ENCODE data around the gene STX11. TPM values are rescaled to one million over a fixed set of nuclear protein-coding genes. Genes with fewer than 3 reads are reported as not detected.

The STX11 gene
- polyA plus RNA-seq, 2 of the 4 experiments (the other 2 are of a cell fraction): 0.36 to 0.78 TPM

GRCh38 chr6:144156991-144157390 lies 6.7 kb downstream of the STX11 start:
- CTCF ChIA-PET: no interaction called here
- ATAC-seq (no peak), DNase-seq (ENCODE audit: low read depth in 1 of 2, low spot score in 1 of 2) (no peak), FAIRE-seq (no peak)
- Histone ChIP-seq H3K4me1 (peaks cover 19% of the 10 kb centered on the region), H3K9me3 (no peaks in the 10 kb centered on the region), H3K27ac (no peak overlapping the region), H3K4me2 (no peak overlapping the region), H3K4me3 (no peak overlapping the region)
- TF ChIP-seq FOSL2 (IDR thresholded peaks at IDR 0.05) (no peak), FOSL2 (CRISPR knock-in tag; IDR thresholded peaks at IDR 0.05) (no peak), CTCF (IDR thresholded peaks at IDR 0.05) (no peak), BCL3 (IDR thresholded peaks at IDR 0.05) (no peak), CBX2 (IDR thresholded peaks at IDR 0.05; ENCODE audit: borderline replicate concordance, low read depth) (no peak), USF2 (IDR thresholded peaks at IDR 0.05) (no peak), ATOH8 (CRISPR knock-in tag; IDR thresholded peaks at IDR 0.05; ENCODE audit: low read depth) (no peak), E2F6 (IDR thresholded peaks at IDR 0.05; ENCODE audit: borderline replicate concordance, low read depth) (no peak), JUNB (IDR thresholded peaks at IDR 0.05) (no peak), GATA3 (IDR thresholded peaks at IDR 0.05; ENCODE audit: borderline replicate concordance) (no peak), BHLHE40 (IDR thresholded peaks at IDR 0.05; ENCODE audit: low read depth, low read length) (no peak), EHF (CRISPR knock-in tag; IDR thresholded peaks at IDR 0.05) (no peak), TP53 (CRISPR knock-in tag; IDR thresholded peaks at IDR 0.05) (no peak), POLR2AphosphoS2 (conservative IDR thresholded peaks at IDR 0.05; ENCODE audit: low read length) (no peak), ESRRA (IDR thresholded peaks at IDR 0.05; ENCODE audit: borderline replicate concordance, low read length) (no peak), FOXS1 (CRISPR knock-in tag; IDR thresholded peaks at IDR 0.05) (no peak), JUN (IDR thresholded peaks at IDR 0.05) (no peak), RARB (CRISPR knock-in tag; IDR thresholded peaks at IDR 0.05) (no peak), RCOR1 (IDR thresholded peaks at IDR 0.05; ENCODE audit: low read depth, low read length) (no peak), HOXB13 (CRISPR knock-in tag; IDR thresholded peaks at IDR 0.05; ENCODE audit: low read depth) (no peak)
- WGBS (ENCODE audit: missing lambda C conversion rate): 83% methylated on average over 3 of the region's 3 CpGs
- POLR2A ChIA-PET: no interaction called here

GRCh38 chr6:144158133-144158532 lies 7.8 kb downstream of the STX11 start:
- POLR2A ChIA-PET: no interaction called here
- ATAC-seq: peak; percentile 13 to 82; a peak in 4 of 6 replicates
- WGBS (ENCODE audit: missing lambda C conversion rate): 56% methylated on average over 3 of the region's 3 CpGs

More at GRCh38 chr6:144158133-144158532, 7.8 kb downstream of the STX11 start:
- H3K9me3 ChIP-seq: no peaks in the 10 kb centered on the region
- peak in 1 of 2 experiments; percentile 21 for DNase-seq (ENCODE audit: low read depth in 1 of 2, low spot score in 1 of 2)
- H3K27ac ChIP-seq: peak overlapping the region in 1 of 2 experiments; percentile 34; a peak in 1 of 6 replicates
- no peak overlapping the region for H3K4me3 ChIP-seq
- H3K4me1 ChIP-seq: peaks cover 19% of the 10 kb centered on the region
- CTCF ChIA-PET: interaction anchor here (1.2 kb wide), 1 partner anchor 59 kb away, joined by 3 read pairs; no protein-coding TSS in a partner anchor
- TF ChIP-seq EHF (CRISPR knock-in tag; IDR thresholded peaks at IDR 0.05) (no peak), RNF2 (IDR thresholded peaks at IDR 0.05; ENCODE audit: borderline replicate concordance, low read depth) (no peak), SMC3 (IDR thresholded peaks at IDR 0.05) (no peak), CBX8 (IDR thresholded peaks at IDR 0.05) (no peak), HOXB5 (CRISPR knock-in tag; IDR thresholded peaks at IDR 0.05) (no peak), FOSL2 (IDR thresholded peaks at IDR 0.05) (no peak), FOSL2 (CRISPR knock-in tag; IDR thresholded peaks at IDR 0.05) (no peak), GATA3 (IDR thresholded peaks at IDR 0.05; ENCODE audit: borderline replicate concordance) (peak; percentile 28; the same call in 1 of the 2 replicates), EP300 (IDR thresholded peaks at IDR 0.05) (no peak), E2F6 (IDR thresholded peaks at IDR 0.05; ENCODE audit: borderline replicate concordance, low read depth) (no peak)
- FAIRE-seq: no peak
- peak overlapping the region; percentile 51 for H3K4me2 ChIP-seq

Measured in A549 (cell line).